ENCODE results near the gene FCRL2.

The FCRL2 gene

GRCh38 chr1:157806431-157807149, 29.7 kb upstream of the FCRL2 start:
- H3K36me3 ChIP-seq, result peaks cover 49% of the 10 kb centered on the region

GRCh38 chr1:157803851-157804250, 26.9 kb upstream of the FCRL2 start:
- Histone ChIP-seq H3K27ac (no peak overlapping the region), H3K4me1 (ENCODE audit: control insufficient read depth in 1 of 2, insufficient read depth in 1 of 2, low read depth in 1 of 2, low read length in 1 of 2) (no peaks in the 10 kb centered on the region), H3K27me3 (no peaks in the 10 kb centered on the region), H3K36me3 (peaks cover 58% of the 10 kb centered on the region), H3K4me3 (ENCODE audit: low read depth in 1 of 2, low read length in 1 of 2) (no peak overlapping the region), H3K9me3 (no peaks in the 10 kb centered on the region)
- no peak for TF ChIP-seq CTCF (IDR thresholded peaks at IDR 0.05)

More at GRCh38 chr1:157806431-157807149, 29.7 kb upstream of the FCRL2 start:
- H3K27me3 ChIP-seq, result no peaks in the 10 kb centered on the region
- H3K4me1 ChIP-seq (ENCODE audit: control insufficient read depth in 1 of 2, insufficient read depth in 1 of 2, low read depth in 1 of 2, low read length in 1 of 2), result no peaks in the 10 kb centered on the region
- H3K4me3 ChIP-seq (ENCODE audit: low read depth in 1 of 2, low read length in 1 of 2), result no peak overlapping the region
- H3K27ac ChIP-seq, result no peak overlapping the region
- no peaks in the 10 kb centered on the region for H3K9me3 ChIP-seq
- TF ChIP-seq CTCF (IDR thresholded peaks at IDR 0.05), result no peak

- no peaks in the 10 kb centered on the region for H3K4me1 ChIP-seq (ENCODE audit: control insufficient read depth in 1 of 2, insufficient read depth in 1 of 2, low read depth in 1 of 2, low read length in 1 of 2)
- no peaks in the 10 kb centered on the region for H3K27me3 ChIP-seq
- no peaks in the 10 kb centered on the region for H3K9me3 ChIP-seq
- TF ChIP-seq CTCF (IDR thresholded peaks at IDR 0.05), result no peak
- H3K27ac ChIP-seq, result no peak overlapping the region
- no peak overlapping the region for H3K4me3 ChIP-seq (ENCODE audit: low read depth in 1 of 2, low read length in 1 of 2)
- H3K36me3 ChIP-seq, result peaks cover 68% of the 10 kb centered on the region
These were observed 23.1 kb upstream of the FCRL2 start for GRCh38 chr1:157799996-157800395.

GRCh38 chr1:157798211-157798610, 21.3 kb upstream of the FCRL2 start:
- peaks cover 6% of the 10 kb centered on the region for H3K9me3 ChIP-seq
- H3K27ac ChIP-seq, result no peak overlapping the region
- peaks cover 63% of the 10 kb centered on the region for H3K36me3 ChIP-seq
- H3K27me3 ChIP-seq, result no peaks in the 10 kb centered on the region
- H3K4me3 ChIP-seq (ENCODE audit: low read depth in 1 of 2, low read length in 1 of 2), result no peak overlapping the region
- no peak for TF ChIP-seq CTCF (IDR thresholded peaks at IDR 0.05)
- no peaks in the 10 kb centered on the region for H3K4me1 ChIP-seq (ENCODE audit: control insufficient read depth in 1 of 2, insufficient read depth in 1 of 2, low read depth in 1 of 2, low read length in 1 of 2)

- TF ChIP-seq CTCF (IDR thresholded peaks at IDR 0.05), result no peak
- H3K9me3 ChIP-seq, result no peaks in the 10 kb centered on the region
- H3K27ac ChIP-seq, result no peak overlapping the region
- H3K27me3 ChIP-seq, result no peaks in the 10 kb centered on the region
- H3K36me3 ChIP-seq, result no peaks in the 10 kb centered on the region
- H3K4me3 ChIP-seq (ENCODE audit: low read depth in 1 of 2, low read length in 1 of 2), result no peak overlapping the region
- peaks cover 0 to 3% of the 10 kb centered on the region in 2 experiments for H3K4me1 ChIP-seq (ENCODE audit: control insufficient read depth in 1 of 2, insufficient read depth in 1 of 2, low read depth in 1 of 2, low read length in 1 of 2)
These were observed 8.3 kb upstream of the FCRL2 start for GRCh38 chr1:157785248-157785647.
